ENCODE results near the gene ADCY10. TPM values are rescaled to one million over a fixed set of nuclear protein-coding genes. Genes with fewer than 3 reads are reported as not detected.

Gene ADCY10
- total and polyA plus RNA-seq, 9 of the 15 experiments (the other 6 are each of a cell fraction or from before 2014, with no cell fraction given), result 0.08 to 0.86 (median 0.22) TPM

- TF ChIP-seq UBTF (IDR thresholded peaks at IDR 0.05; ENCODE audit: borderline replicate concordance in 1 of 2, low read depth in 2 of 2, low read length in 2 of 2) (peak; percentile 95 to 98), ZNF584 (CRISPR knock-in tag; IDR thresholded peaks at IDR 0.05; ENCODE audit: low read depth) (no peak; the same call in 1 of the 2 replicates), FOXA1 (IDR thresholded peaks at IDR 0.05; ENCODE audit: borderline replicate concordance) (no peak), ZNF444 (CRISPR knock-in tag; IDR thresholded peaks at IDR 0.05) (no peak), ELF1 (tag; IDR thresholded peaks at IDR 0.05) (no peak), TAF9B (IDR thresholded peaks at IDR 0.05; ENCODE audit: partially characterized antibody) (peak; percentile 71), E2F5 (CRISPR knock-in tag; IDR thresholded peaks at IDR 0.05) (no peak), SNRNP70 (optimal IDR thresholded peaks at IDR 0.05; ENCODE audit: low read depth, low read length) (no peak), PTTG1 (tag; IDR thresholded peaks at IDR 0.05; ENCODE audit: low read depth) (no peak; the same call in 1 of the 2 replicates), ZNF830 (CRISPR knock-in tag; IDR thresholded peaks at IDR 0.05) (no peak), PCBP2 (IDR thresholded peaks at IDR 0.05; ENCODE audit: low read depth, low read length, poor library complexity, severe bottlenecking) (no peak), PML (IDR thresholded peaks at IDR 0.05; ENCODE audit: low read length) (peak; percentile 82; the same call in 1 of the 2 replicates), HDAC3 (IDR thresholded peaks at IDR 0.05; ENCODE audit: borderline replicate concordance, partially characterized antibody) (peak; percentile 42)
- TF ChIP-seq, protein P1, sequence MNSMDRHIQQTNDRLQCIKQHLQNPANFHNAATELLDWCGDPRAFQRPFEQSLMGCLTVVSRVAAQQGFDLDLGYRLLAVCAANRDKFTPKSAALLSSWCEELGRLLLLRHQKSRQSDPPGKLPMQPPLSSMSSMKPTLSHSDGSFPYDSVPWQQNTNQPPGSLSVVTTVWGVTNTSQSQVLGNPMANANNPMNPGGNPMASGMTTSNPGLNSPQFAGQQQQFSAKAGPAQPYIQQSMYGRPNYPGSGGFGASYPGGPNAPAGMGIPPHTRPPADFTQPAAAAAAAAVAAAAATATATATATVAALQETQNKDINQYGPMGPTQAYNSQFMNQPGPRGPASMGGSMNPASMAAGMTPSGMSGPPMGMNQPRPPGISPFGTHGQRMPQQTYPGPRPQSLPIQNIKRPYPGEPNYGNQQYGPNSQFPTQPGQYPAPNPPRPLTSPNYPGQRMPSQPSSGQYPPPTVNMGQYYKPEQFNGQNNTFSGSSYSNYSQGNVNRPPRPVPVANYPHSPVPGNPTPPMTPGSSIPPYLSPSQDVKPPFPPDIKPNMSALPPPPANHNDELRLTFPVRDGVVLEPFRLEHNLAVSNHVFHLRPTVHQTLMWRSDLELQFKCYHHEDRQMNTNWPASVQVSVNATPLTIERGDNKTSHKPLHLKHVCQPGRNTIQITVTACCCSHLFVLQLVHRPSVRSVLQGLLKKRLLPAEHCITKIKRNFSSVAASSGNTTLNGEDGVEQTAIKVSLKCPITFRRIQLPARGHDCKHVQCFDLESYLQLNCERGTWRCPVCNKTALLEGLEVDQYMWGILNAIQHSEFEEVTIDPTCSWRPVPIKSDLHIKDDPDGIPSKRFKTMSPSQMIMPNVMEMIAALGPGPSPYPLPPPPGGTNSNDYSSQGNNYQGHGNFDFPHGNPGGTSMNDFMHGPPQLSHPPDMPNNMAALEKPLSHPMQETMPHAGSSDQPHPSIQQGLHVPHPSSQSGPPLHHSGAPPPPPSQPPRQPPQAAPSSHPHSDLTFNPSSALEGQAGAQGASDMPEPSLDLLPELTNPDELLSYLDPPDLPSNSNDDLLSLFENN (IDR thresholded peaks at IDR 0.05; ENCODE audit: low read depth in 2 of 2, low read length in 2 of 2), result peak in 1 of 2 experiments; percentile 40; a peak in 2 of 4 replicates
- TF ChIP-seq, protein P2, sequence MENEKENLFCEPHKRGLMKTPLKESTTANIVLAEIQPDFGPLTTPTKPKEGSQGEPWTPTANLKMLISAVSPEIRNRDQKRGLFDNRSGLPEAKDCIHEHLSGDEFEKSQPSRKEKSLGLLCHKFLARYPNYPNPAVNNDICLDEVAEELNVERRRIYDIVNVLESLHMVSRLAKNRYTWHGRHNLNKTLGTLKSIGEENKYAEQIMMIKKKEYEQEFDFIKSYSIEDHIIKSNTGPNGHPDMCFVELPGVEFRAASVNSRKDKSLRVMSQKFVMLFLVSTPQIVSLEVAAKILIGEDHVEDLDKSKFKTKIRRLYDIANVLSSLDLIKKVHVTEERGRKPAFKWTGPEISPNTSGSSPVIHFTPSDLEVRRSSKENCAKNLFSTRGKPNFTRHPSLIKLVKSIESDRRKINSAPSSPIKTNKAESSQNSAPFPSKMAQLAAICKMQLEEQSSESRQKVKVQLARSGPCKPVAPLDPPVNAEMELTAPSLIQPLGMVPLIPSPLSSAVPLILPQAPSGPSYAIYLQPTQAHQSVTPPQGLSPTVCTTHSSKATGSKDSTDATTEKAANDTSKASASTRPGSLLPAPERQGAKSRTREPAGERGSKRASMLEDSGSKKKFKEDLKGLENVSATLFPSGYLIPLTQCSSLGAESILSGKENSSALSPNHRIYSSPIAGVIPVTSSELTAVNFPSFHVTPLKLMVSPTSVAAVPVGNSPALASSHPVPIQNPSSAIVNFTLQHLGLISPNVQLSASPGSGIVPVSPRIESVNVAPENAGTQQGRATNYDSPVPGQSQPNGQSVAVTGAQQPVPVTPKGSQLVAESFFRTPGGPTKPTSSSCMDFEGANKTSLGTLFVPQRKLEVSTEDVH (IDR thresholded peaks at IDR 0.05; ENCODE audit: low read depth, partially characterized antibody), result peak; percentile 75
Observed at GRCh38 chr1:167936068-167936929, 22.4 kb upstream of the ADCY10 start, which contains the start of gene DCAF6 (continued).
